Measurements from ENCODE around the gene CELA2B. TPM values are rescaled to one million over a fixed set of nuclear protein-coding genes. Genes with fewer than 3 reads are reported as not detected.

The CELA2B gene
- total RNA-seq, 4 donors from 2014 or later: not detected

- DNase-seq (no peak), ATAC-seq (no peak)
- in situ Hi-C loops (cut with MboI; ENCODE audit: low sequenced_read_pairs in 4 of 4) (loop anchor here (5.0 to 25.0 kb wide), 6 partner anchors 102 to 317 kb away; no protein-coding TSS in a partner anchor), intact Hi-C loops (cut with DNase I; ENCODE audit: low total_unique reads) (no loop called here)
- Histone ChIP-seq H3K9me3 (no peaks in the 10 kb centered on the region), H3K27ac (no peak overlapping the region), H3K27me3 (no peaks in the 10 kb centered on the region), H3K4me1 (no peaks in the 10 kb centered on the region), H3K4me3 (no peak overlapping the region), H3K36me3 (no peaks in the 10 kb centered on the region)
- no peak for TF ChIP-seq CTCF (IDR thresholded peaks at IDR 0.05 in 4 of 5, conservative IDR thresholded peaks at IDR 0.05 in 1 of 5)
- no peak for TF ChIP-seq POLR2A (IDR thresholded peaks at IDR 0.05)
These were observed 46.2 kb upstream of the CELA2B start for GRCh38 chr1:15429701-15430149.

GRCh38 chr1:15430787-15431570, 44.9 kb upstream of the CELA2B start:
- intact Hi-C loops (cut with DNase I; ENCODE audit: low total_unique reads): loop anchor here (1.0 kb wide), 1 partner anchor 108 kb away; no protein-coding TSS in a partner anchor
- no peak for TF ChIP-seq POLR2A (IDR thresholded peaks at IDR 0.05)
- peak; percentile 88 to 94 (median 91) for TF ChIP-seq CTCF (IDR thresholded peaks at IDR 0.05 in 4 of 5, conservative IDR thresholded peaks at IDR 0.05 in 1 of 5)
- H3K27ac ChIP-seq: no peak overlapping the region
- no peaks in the 10 kb centered on the region for H3K27me3 ChIP-seq
- in situ Hi-C loops (cut with MboI; ENCODE audit: low sequenced_read_pairs in 4 of 4): loop anchor here (5.0 to 25.0 kb wide), 6 partner anchors 104 to 319 kb away; no protein-coding TSS in a partner anchor
- no peaks in the 10 kb centered on the region for H3K36me3 ChIP-seq
- no peak overlapping the region for H3K4me3 ChIP-seq
- DNase-seq (peak in 1 of 2 donors; percentile 40), ATAC-seq (peak in 1 of 2 donors; percentile 60)
- no peaks in the 10 kb centered on the region for H3K9me3 ChIP-seq
- H3K4me1 ChIP-seq: no peaks in the 10 kb centered on the region

- H3K4me1 ChIP-seq: no peaks in the 10 kb centered on the region
- DNase-seq (no peak), ATAC-seq (no peak)
- intact Hi-C loops (cut with DNase I; ENCODE audit: low total_unique reads) (loop anchor here (1.0 kb wide), 1 partner anchor 108 kb away; no protein-coding TSS in a partner anchor), in situ Hi-C loops (cut with MboI; ENCODE audit: low sequenced_read_pairs in 4 of 4) (loop anchor here (5.0 to 25.0 kb wide), 6 partner anchors 104 to 319 kb away; no protein-coding TSS in a partner anchor)
- no peaks in the 10 kb centered on the region for H3K27me3 ChIP-seq
- no peaks in the 10 kb centered on the region for H3K9me3 ChIP-seq
- no peaks in the 10 kb centered on the region for H3K36me3 ChIP-seq
- H3K4me3 ChIP-seq: no peak overlapping the region
- TF ChIP-seq CTCF (IDR thresholded peaks at IDR 0.05 in 4 of 5, conservative IDR thresholded peaks at IDR 0.05 in 1 of 5) (no peak), POLR2A (IDR thresholded peaks at IDR 0.05) (no peak)
- no peak overlapping the region for H3K27ac ChIP-seq
These were observed 44.3 kb upstream of the CELA2B start for GRCh38 chr1:15431571-15431948.

- H3K9me3 ChIP-seq: no peaks in the 10 kb centered on the region
- intact Hi-C loops (cut with DNase I; ENCODE audit: low total_unique reads): no loop called here
- H3K27ac ChIP-seq: no peak overlapping the region
- H3K27me3 ChIP-seq: no peaks in the 10 kb centered on the region
- no peak overlapping the region for H3K4me3 ChIP-seq
- H3K4me1 ChIP-seq: no peaks in the 10 kb centered on the region
- in situ Hi-C loops (cut with MboI; ENCODE audit: low sequenced_read_pairs in 4 of 4): loop anchor here (5.0 to 25.0 kb wide), 6 partner anchors 105 to 320 kb away; no protein-coding TSS in a partner anchor
- DNase-seq: no peak
- ATAC-seq: peak in 1 of 2 donors; percentile 24
- no peak for TF ChIP-seq POLR2A (IDR thresholded peaks at IDR 0.05)
- TF ChIP-seq CTCF (IDR thresholded peaks at IDR 0.05 in 4 of 5, conservative IDR thresholded peaks at IDR 0.05 in 1 of 5): no peak
- H3K36me3 ChIP-seq: no peaks in the 10 kb centered on the region
These were observed 43.6 kb upstream of the CELA2B start for GRCh38 chr1:15432324-15432723.

Data from gastrocnemius medialis (tissue), 4 donors.